PC-3 (cell line): Measurements from ENCODE around the gene GRIP2. TPM values are rescaled to one million over a fixed set of nuclear protein-coding genes. Genes with fewer than 3 reads are reported as not detected.

ENCODE experiments used
- ATAC-seq: fragments of 200-7000 bp; cut with Tn5 transposase; 2 replicates; pipeline ENCODE4 v1.9.1; 2020; ENCODE audit warnings: mild to moderate bottlenecking, moderate library complexity
- BruUV-seq: library from RNA; stranded (reverse); fragments of 400-500 nt; replicated peaks from 2 replicates; lab custom pipeline; 2021; lab: Mats Ljungman, UMichigan
- CTCF ChIA-PET: fragments of 300-600 bp; sonication (Branson Sonifier 250); formaldehyde crosslinking; loops from one replicate; lab custom pipeline; 2022; ENCODE audit warnings: antibody characterized with exemption; lab: Charles Lee
- POLR2A ChIA-PET: fragments of 300-600 bp; sonication (Branson Sonifier 250); formaldehyde crosslinking; loops from one replicate; lab custom pipeline; 2022; ENCODE audit warnings: antibody characterized with exemption; ENCODE audit not compliant: unreplicated experiment; lab: Charles Lee
- DNase-seq: peaks from one replicate; pipeline ENCODE4 v3.0.0-alpha.2; 2015
- H2AFZ ChIP-seq: fragments of 300-600 bp; sonication (generic); 2 replicates; pipeline ENCODE4 v1.6.0; 2016; ENCODE audit warnings: antibody characterized with exemption, low read length
- H3F3A ChIP-seq: fragments of 300-600 bp; sonication (generic); one replicate; pipeline ENCODE4 v1.6.0; 2017; ENCODE audit warnings: antibody characterized with exemption, low read length, control low read depth, mild to moderate bottlenecking; ENCODE audit not compliant: unreplicated experiment
- H3K27ac ChIP-seq: fragments of 300-600 bp; sonication (generic); 2 replicates; pipeline ENCODE4 v1.5.1; 2016; ENCODE audit warnings: mild to moderate bottlenecking, low read length
- H3K27me3 ChIP-seq: fragments of 300-600 bp; sonication (generic); 2 replicates; pipeline ENCODE4 v1.6.1; 2016; ENCODE audit warnings: low read length, mixed read lengths
- H3K36me3 ChIP-seq: fragments of 300-600 bp; sonication (generic); 2 replicates; pipeline ENCODE4 v1.6.1; 2016; ENCODE audit warnings: low read depth, mixed run types, low read length, mixed read lengths
- H3K4me1 ChIP-seq: fragments of 300-600 bp; sonication (generic); 2 replicates; pipeline ENCODE4 v1.5.1; 2016; ENCODE audit warnings: low read length; ENCODE audit not compliant: insufficient read depth
- H3K4me2 ChIP-seq: fragments of 300-600 bp; sonication (generic); 2 replicates; pipeline ENCODE4 v1.6.0; 2016; ENCODE audit warnings: low read length
- H3K4me3 ChIP-seq: fragments of 300-600 bp; sonication (generic); 2 replicates; pipeline ENCODE4 v1.5.1; 2016; ENCODE audit warnings: mild to moderate bottlenecking, low read length, mixed read lengths
- H3K79me2 ChIP-seq: fragments of 300-600 bp; sonication (generic); 2 replicates; pipeline ENCODE4 v1.6.1; 2017; ENCODE audit warnings: low read length, mixed read lengths
- H3K9ac ChIP-seq: fragments of 300-600 bp; sonication (generic); 2 replicates; pipeline ENCODE4 v1.6.0; 2016; ENCODE audit warnings: mild to moderate bottlenecking, low read length
- H3K9me2 ChIP-seq: fragments of 300-600 bp; sonication (generic); replicated peaks from 2 replicates; pipeline ENCODE4 v1.6.1; 2016; ENCODE audit warnings: mixed run types, low read length, mixed read lengths
- H3K9me3 ChIP-seq: fragments of 300-600 bp; sonication (generic); 2 replicates; pipeline ENCODE4 v1.6.1; 2016; ENCODE audit warnings: low read length, mixed read lengths
- H4K20me1 ChIP-seq: fragments of 300-600 bp; sonication (generic); 2 replicates; pipeline ENCODE4 v1.6.1; 2016; ENCODE audit warnings: low read length, mixed read lengths
- CTCF ChIP-seq: fragments of 300-600 bp; sonication (generic); conservative IDR thresholded peaks from 2 replicates; pipeline ENCODE4 v1.5.1; 2017; ENCODE audit warnings: antibody characterized with exemption, low read depth, mild to moderate bottlenecking, low read length
- EZH2 ChIP-seq: fragments of 300-600 bp; sonication (generic); IDR thresholded peaks from one replicate; pipeline ENCODE4 v1.6.1; 2017; ENCODE audit warnings: antibody characterized with exemption, mild to moderate bottlenecking, low read length; ENCODE audit not compliant: unreplicated experiment
- EZH2phosphoT487 ChIP-seq: fragments of 300-600 bp; sonication (generic); IDR thresholded peaks from 2 replicates; pipeline ENCODE4 v1.6.1; 2018; ENCODE audit warnings: mild to moderate bottlenecking, antibody characterized with exemption, low read length, borderline replicate concordance
- intact Hi-C: fragments of 100-400 bp; cut with micrococcal nuclease; formaldehyde crosslinking; loops from 2 replicates; pipeline ENCODE4 v1.9.0; 2023
- total RNA-seq: library from RNA; depleted of rRNA; stranded (reverse); fragments of >200 nt; gene quantifications from 2 replicates; pipeline ENCODE4 v1.2.3, GENCODE V29; 2014

GRIP2 gene
- total RNA-seq, 1 experiment from 2014 or later: 0.36 TPM

DNA sequence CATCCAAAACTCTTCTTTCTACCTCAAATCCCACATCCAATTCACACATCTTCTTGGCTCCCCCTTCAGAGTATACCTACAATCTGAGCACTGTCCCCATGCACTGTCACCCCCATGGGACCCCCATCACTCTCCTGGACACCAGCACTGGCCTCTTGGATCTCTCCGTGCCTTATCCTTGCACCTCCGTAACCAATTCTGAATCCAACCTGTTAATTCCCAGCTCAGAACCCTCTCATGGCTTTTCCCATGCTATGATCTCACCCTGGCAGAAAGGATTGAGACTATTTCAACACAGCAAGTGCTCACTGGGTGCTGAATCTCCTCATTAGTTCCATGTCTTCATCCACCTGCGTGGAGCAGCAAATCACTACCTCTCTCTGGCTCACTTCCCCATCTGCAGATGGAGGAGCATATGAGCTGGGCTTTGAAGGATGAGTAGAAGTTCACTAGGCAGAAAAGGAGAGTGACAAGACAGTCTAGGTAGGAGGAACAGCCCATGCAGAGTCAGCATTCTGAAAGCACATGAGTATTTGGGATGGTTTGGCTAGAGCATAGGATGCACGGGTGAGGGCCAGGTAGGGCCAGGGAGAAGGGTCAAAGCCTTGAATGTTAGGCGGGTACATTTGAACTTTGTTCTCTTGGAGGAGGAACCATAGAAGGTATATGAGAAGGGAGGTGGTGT, 89.1 kb downstream of the GRIP2 start:
- peaks cover 37% of the 10 kb centered on the region for H3K36me3 ChIP-seq
- POLR2A ChIA-PET: interaction anchor here (0.6 kb wide), 2 partner anchors 10 to 17 kb away, joined by 3 read pairs; no protein-coding TSS in a partner anchor
- H3F3A ChIP-seq: peaks cover 6% of the 10 kb centered on the region
- H3K27me3 ChIP-seq: no peaks in the 10 kb centered on the region
- H3K9me3 ChIP-seq: no peaks in the 10 kb centered on the region
- no peak for TF ChIP-seq CTCF
- no peaks in the 10 kb centered on the region for H4K20me1 ChIP-seq
- H3K4me2 ChIP-seq: no peak overlapping the region
- DNase-seq (no peak), ATAC-seq (no peak)
- H3K4me1 ChIP-seq: peaks cover 25% of the 10 kb centered on the region
- intact Hi-C loops: no loop called here
- CTCF ChIA-PET: no interaction called here
- no peak overlapping the region for H3K9ac ChIP-seq
- H3K27ac ChIP-seq: no peak overlapping the region
- H3K79me2 ChIP-seq: no peaks in the 10 kb centered on the region
- no TSS peak for BruUV-seq
- H3K9me2 ChIP-seq: no peaks in the 10 kb centered on the region
- H2AFZ ChIP-seq: no peak overlapping the region
- H3K4me3 ChIP-seq: no peak overlapping the region

DNA sequence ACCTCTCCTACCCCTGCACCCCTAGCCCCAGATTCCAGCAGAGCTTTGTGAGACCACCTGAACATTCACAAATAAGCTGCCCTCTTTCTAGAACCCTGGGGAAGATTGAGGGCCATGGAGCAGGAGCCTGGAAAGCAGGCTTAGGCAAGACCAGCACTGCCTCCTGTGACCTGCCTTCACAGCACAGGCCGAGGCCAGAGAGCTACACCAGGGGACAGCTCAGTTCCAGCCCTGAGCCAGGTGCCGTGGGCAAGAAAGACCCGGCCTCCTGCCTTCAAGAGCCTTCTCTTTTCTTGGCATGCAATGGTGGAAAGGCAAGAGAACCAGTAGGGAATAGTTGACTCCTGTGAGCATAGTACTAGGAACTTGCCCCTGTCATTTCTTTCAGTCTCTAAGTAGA, 89.6 kb downstream of the GRIP2 start:
- CTCF ChIA-PET: no interaction called here
- Histone ChIP-seq H4K20me1 (no peaks in the 10 kb centered on the region), H3K4me1 (peaks cover 25% of the 10 kb centered on the region), H3K27ac (no peak overlapping the region), H3K4me3 (no peak overlapping the region), H3K79me2 (no peaks in the 10 kb centered on the region), H3F3A (peaks cover 6% of the 10 kb centered on the region), H3K9me2 (no peaks in the 10 kb centered on the region), H2AFZ (no peak overlapping the region), H3K27me3 (no peaks in the 10 kb centered on the region), H3K9me3 (no peaks in the 10 kb centered on the region), H3K36me3 (peaks cover 43% of the 10 kb centered on the region), H3K9ac (no peak overlapping the region), H3K4me2 (no peak overlapping the region)
- no TSS peak for BruUV-seq
- DNase-seq (no peak), ATAC-seq (no peak)
- intact Hi-C loops: no loop called here
- TF ChIP-seq CTCF: no peak
- no peak for TF ChIP-seq EZH2
- no peak for TF ChIP-seq EZH2phosphoT487
- POLR2A ChIA-PET: interaction anchor here (0.6 kb wide), 1 partner anchor 10 kb away, joined by 3 read pairs; no protein-coding TSS in a partner anchor
